Hepatocyte (in vitro differentiated cells): ENCODE results near the gene NAPA. TPM values are rescaled to one million over a fixed set of nuclear protein-coding genes. Genes with fewer than 3 reads are reported as not detected.

Experiments used
- DNase-seq: peaks from one replicate; pipeline ENCODE4 v3.0.0-alpha.2; 2016; ENCODE audit warnings: low spot score
- H2AFZ ChIP-seq: fragments of 200-600 bp; sonication (generic); 2 replicates; pipeline ENCODE4 v1.6.0; 2016; ENCODE audit warnings: antibody characterized with exemption, mild to moderate bottlenecking
- H3K27ac ChIP-seq: fragments of 200-600 bp; sonication (generic); 2 replicates; pipeline ENCODE4 v1.5.1; 2016; ENCODE audit warnings: mild to moderate bottlenecking
- H3K27me3 ChIP-seq: fragments of 200-600 bp; sonication (generic); 2 replicates; pipeline ENCODE4 v1.6.1; 2016
- H3K36me3 ChIP-seq: fragments of 200-600 bp; sonication (generic); replicated peaks from 2 replicates; pipeline ENCODE4 v1.5.1; 2016; ENCODE audit warnings: low read depth; ENCODE audit not compliant: insufficient read depth
- H3K4me1 ChIP-seq: fragments of 200-600 bp; sonication (generic); 2 replicates; pipeline ENCODE4 v1.5.1; 2016; ENCODE audit warnings: mild to moderate bottlenecking, moderate library complexity; ENCODE audit not compliant: insufficient read depth
- H3K4me2 ChIP-seq: fragments of 200-600 bp; sonication (generic); 2 replicates; pipeline ENCODE4 v1.6.0; 2016
- H3K4me3 ChIP-seq: fragments of 200-600 bp; sonication (generic); 2 replicates; pipeline ENCODE4 v1.5.1; 2016; ENCODE audit warnings: mild to moderate bottlenecking
- H3K79me2 ChIP-seq: fragments of 200-600 bp; sonication (generic); 2 replicates; pipeline ENCODE4 v1.6.0; 2017; ENCODE audit warnings: mild to moderate bottlenecking
- H3K9me2 ChIP-seq: fragments of 200-600 bp; sonication (generic); replicated peaks from 2 replicates; pipeline ENCODE4 v1.6.0; 2017; ENCODE audit warnings: mild to moderate bottlenecking; ENCODE audit not compliant: insufficient read depth
- H3K9me3 ChIP-seq: fragments of 200-600 bp; sonication (generic); 2 replicates; pipeline ENCODE4 v1.5.1; 2016; ENCODE audit warnings: low read depth, mild to moderate bottlenecking
- H4K20me1 ChIP-seq: fragments of 200-600 bp; sonication (generic); 2 replicates; pipeline ENCODE4 v1.6.0; 2016; ENCODE audit warnings: mild to moderate bottlenecking; ENCODE audit not compliant: insufficient read depth, poor library complexity, severe bottlenecking
- EZH2 ChIP-seq: fragments of 200-600 bp; sonication (generic); IDR thresholded peaks from 2 replicates; pipeline ENCODE4 v1.6.1; 2016; ENCODE audit warnings: antibody characterized with exemption, mild to moderate bottlenecking, borderline replicate concordance
- EZH2phosphoT487 ChIP-seq: fragments of 200-600 bp; sonication (generic); IDR thresholded peaks from one replicate; pipeline ENCODE4 v1.6.1; 2018; ENCODE audit warnings: antibody characterized with exemption, mild to moderate bottlenecking, low read depth, moderate library complexity; ENCODE audit not compliant: unreplicated experiment, severe bottlenecking
- WGBS: methylation state at CpG from one replicate; pipeline ENCODE4 v1.1.6; 2016; ENCODE audit warnings: low lambda C conversion rate; ENCODE audit errors: missing lambda C conversion rate; 5-methylcytosine and 5-hydroxymethylcytosine counted together
- polyA plus RNA-seq: library from polyadenylated mRNA; unstranded; fragments of >200 nt; fragmentation: Nextera tagmentation; extraction: Ambion mirVana; gene quantifications from 2 replicates; pipeline ENCODE4 v1.2.1, GENCODE V29; 2016
- total RNA-seq: library from RNA; depleted of rRNA; stranded (reverse); fragments of >200 nt; gene quantifications from 2 replicates; pipeline ENCODE4 v1.2.3, GENCODE V29; 2014
- TF ChIP-seq, protein P1 (sequence below): fragments of 200-600 bp; sonication (generic); IDR thresholded peaks from 2 replicates; pipeline ENCODE4 v1.5.1; 2016; ENCODE audit warnings: antibody characterized with exemption, mild to moderate bottlenecking; ENCODE audit not compliant: poor library complexity

Gene NAPA
- total and polyA plus RNA-seq, 2 experiments from 2014 or later, result 106 to 192 TPM

DNA sequence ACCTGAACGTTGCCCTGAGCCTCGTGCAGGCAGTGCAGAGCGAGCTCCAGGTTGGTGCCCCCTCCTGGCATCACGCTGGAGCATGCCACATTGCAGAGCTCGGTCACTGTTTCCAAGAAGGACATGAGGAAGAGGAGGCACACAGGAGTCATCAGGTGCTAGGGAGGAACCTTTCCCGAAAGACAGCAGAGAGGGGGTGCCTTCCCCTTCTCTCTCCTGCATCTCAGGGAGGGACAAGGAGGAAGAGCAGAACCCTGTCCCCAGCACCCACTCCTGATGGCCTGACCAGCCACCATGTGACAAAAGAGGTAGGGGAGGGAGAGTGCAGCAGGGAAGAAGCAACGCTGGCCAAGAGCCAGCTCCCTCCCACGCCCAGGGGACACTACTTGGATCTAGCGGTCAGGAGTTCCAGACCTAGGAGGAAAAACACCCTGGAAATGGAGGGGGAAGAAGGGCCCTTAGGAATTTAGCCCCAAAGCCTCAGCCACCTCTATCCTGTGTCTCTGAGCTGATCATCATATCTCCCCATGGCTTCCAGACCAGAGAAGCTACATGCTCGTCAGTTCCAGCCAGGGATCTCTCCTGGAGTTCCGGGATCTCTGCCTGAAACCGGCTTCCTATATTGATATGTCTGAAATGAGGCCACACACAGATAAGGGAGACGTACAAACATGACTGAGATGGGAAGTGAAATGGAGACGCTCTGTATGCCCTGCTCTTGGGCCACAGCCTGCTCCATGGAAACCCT is 17.0 kb upstream of the NAPA start:
- Histone ChIP-seq H3K4me2 (no peak overlapping the region), H3K27me3 (no peaks in the 10 kb centered on the region), H3K79me2 (no peaks in the 10 kb centered on the region), H3K27ac (no peak overlapping the region), H3K9me2 (no peaks in the 10 kb centered on the region), H3K36me3 (no peaks in the 10 kb centered on the region), H3K9me3 (no peaks in the 10 kb centered on the region), H3K4me1 (no peaks in the 10 kb centered on the region), H3K4me3 (no peak overlapping the region), H4K20me1 (no peaks in the 10 kb centered on the region), H2AFZ (no peak overlapping the region)
- 65% methylated on average over 12 of the region's 14 CpGs for WGBS
- TF ChIP-seq EZH2 (no peak), EZH2phosphoT487 (no peak)
- TF ChIP-seq, protein P1, sequence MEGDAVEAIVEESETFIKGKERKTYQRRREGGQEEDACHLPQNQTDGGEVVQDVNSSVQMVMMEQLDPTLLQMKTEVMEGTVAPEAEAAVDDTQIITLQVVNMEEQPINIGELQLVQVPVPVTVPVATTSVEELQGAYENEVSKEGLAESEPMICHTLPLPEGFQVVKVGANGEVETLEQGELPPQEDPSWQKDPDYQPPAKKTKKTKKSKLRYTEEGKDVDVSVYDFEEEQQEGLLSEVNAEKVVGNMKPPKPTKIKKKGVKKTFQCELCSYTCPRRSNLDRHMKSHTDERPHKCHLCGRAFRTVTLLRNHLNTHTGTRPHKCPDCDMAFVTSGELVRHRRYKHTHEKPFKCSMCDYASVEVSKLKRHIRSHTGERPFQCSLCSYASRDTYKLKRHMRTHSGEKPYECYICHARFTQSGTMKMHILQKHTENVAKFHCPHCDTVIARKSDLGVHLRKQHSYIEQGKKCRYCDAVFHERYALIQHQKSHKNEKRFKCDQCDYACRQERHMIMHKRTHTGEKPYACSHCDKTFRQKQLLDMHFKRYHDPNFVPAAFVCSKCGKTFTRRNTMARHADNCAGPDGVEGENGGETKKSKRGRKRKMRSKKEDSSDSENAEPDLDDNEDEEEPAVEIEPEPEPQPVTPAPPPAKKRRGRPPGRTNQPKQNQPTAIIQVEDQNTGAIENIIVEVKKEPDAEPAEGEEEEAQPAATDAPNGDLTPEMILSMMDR, result no peak
- no peak for DNase-seq

DNA sequence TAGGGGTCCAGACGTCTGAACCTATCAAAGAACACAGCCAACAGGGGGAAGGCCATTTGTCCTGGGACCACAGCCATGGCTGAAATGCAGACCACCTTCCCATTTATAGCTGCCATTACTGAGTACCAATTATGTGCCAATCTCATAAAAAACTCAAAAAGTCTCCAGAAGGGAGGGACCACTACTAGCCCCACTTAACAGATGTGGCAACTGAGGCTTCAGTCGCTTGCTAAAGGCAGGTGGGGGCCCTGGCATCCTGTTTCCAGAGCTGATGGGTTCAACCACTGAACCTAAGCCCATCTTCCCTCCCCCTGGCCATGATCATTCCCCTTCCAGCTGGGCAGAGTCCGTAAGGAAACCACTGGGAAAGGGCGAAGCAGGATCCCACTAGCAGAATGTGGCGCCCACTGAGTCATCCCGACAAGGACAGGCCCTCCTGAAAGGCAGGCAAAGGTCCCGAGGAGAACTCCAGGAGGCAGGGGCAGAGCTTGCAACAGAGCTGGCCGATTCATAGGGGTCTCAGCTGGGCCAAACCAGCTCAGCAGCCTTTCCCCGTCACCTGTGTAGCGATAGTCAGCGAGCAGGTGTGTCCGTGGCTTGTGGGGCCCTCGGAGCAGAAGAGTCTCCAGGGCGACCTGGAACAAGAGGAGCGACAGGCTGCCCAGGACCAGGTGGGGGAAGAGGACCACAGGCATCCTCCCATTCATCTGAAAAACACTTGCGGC is 14.3 kb upstream of the NAPA start:
- Histone ChIP-seq H3K4me3 (no peak overlapping the region), H3K9me2 (no peaks in the 10 kb centered on the region), H3K9me3 (no peaks in the 10 kb centered on the region), H4K20me1 (no peaks in the 10 kb centered on the region), H3K79me2 (no peaks in the 10 kb centered on the region), H3K36me3 (no peaks in the 10 kb centered on the region), H3K4me2 (no peak overlapping the region), H3K4me1 (no peaks in the 10 kb centered on the region), H2AFZ (no peak overlapping the region), H3K27ac (no peak overlapping the region), H3K27me3 (no peaks in the 10 kb centered on the region)
- no peak for DNase-seq
- WGBS, result 85% methylated on average over 16 of the region's 16 CpGs
- no peak for TF ChIP-seq EZH2phosphoT487
- TF ChIP-seq, protein P1, result no peak

DNA sequence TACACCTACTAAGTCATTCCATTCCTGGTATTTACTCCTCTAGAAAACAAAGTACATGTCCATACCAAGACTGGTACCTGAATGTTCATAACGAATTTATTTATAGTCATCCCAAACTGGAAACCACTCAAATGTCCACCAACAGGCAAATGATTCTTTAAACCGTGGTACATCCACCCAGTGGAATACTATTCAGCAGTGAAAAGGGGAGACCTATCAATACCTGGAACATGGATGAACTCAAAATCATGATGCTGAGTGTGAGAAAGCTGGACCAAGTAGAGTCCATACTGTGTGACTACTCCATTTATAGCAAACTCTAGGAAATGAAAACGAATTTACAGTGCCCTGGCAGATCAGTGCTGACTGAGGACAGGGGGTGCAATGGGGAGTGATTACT is 11.9 kb upstream of the NAPA start:
- TF ChIP-seq EZH2phosphoT487, result no peak
- TF ChIP-seq EZH2, result no peak
- TF ChIP-seq, protein P1, result no peak
- Histone ChIP-seq H3K4me2 (no peak overlapping the region), H3K9me2 (no peaks in the 10 kb centered on the region), H3K27ac (no peak overlapping the region), H4K20me1 (no peaks in the 10 kb centered on the region), H3K4me1 (no peaks in the 10 kb centered on the region), H3K27me3 (no peaks in the 10 kb centered on the region), H3K9me3 (no peaks in the 10 kb centered on the region), H3K79me2 (no peaks in the 10 kb centered on the region), H3K4me3 (no peak overlapping the region), H2AFZ (no peak overlapping the region), H3K36me3 (no peaks in the 10 kb centered on the region)
- 85% methylated on average over 3 of the region's 3 CpGs for WGBS
- no peak for DNase-seq
